GM15510 (cell line): ENCODE measurements around the gene FOXG1.

Source experiments
- POLR2A ChIP-seq: IDR thresholded peaks from 3 replicates; pipeline ENCODE4 v1.6.1; 2011; ENCODE audit warnings: borderline replicate concordance; ENCODE audit not compliant: insufficient read length; ENCODE audit errors: extremely low read depth

Gene FOXG1

GRCh38 chr14:28779456-28779855, 12.9 kb downstream of the FOXG1 start:
- TF ChIP-seq POLR2A, result no peak

GRCh38 chr14:28780843-28781820, 14.5 kb downstream of the FOXG1 start:
- no peak for TF ChIP-seq POLR2A

GRCh38 chr14:28782301-28782700, 15.7 kb downstream of the FOXG1 start:
- no peak for TF ChIP-seq POLR2A

- TF ChIP-seq POLR2A, result no peak
Observed at GRCh38 chr14:28783664-28784063, 17.1 kb downstream of the FOXG1 start.

- no peak for TF ChIP-seq POLR2A
Observed at GRCh38 chr14:28784096-28785048, 17.8 kb downstream of the FOXG1 start.

GRCh38 chr14:28785096-28785952, 18.7 kb downstream of the FOXG1 start:
- no peak for TF ChIP-seq POLR2A

GRCh38 chr14:28807518-28807917, 40.9 kb downstream of the FOXG1 start:
- no peak for TF ChIP-seq POLR2A

GRCh38 chr14:28813810-28814209, 47.2 kb downstream of the FOXG1 start:
- no peak for TF ChIP-seq POLR2A
